H9 (cell line): Measurements from ENCODE around the gene SERPINB8. TPM values are rescaled to one million over a fixed set of nuclear protein-coding genes. Genes with fewer than 3 reads are reported as not detected.

Source experiments
- DNase-seq: peaks from one replicate; pipeline ENCODE4 v3.0.0-alpha.2; 2017
- H2AFZ ChIP-seq: one replicate; pipeline ENCODE4 v1.6.1; 2013; ENCODE audit warnings: mild to moderate bottlenecking, low read length, control low read depth, moderate library complexity
- H2AK5ac ChIP-seq: 2 replicates; pipeline ENCODE4 v1.6.1; 2013; ENCODE audit warnings: low read length, control low read depth, mixed read lengths; ENCODE audit not compliant: insufficient read length
- H2BK120ac ChIP-seq: one replicate; pipeline ENCODE4 v1.6.1; 2013; ENCODE audit warnings: low read depth, mild to moderate bottlenecking, low read length, control low read depth, inconsistent platforms; ENCODE audit not compliant: poor library complexity, severe bottlenecking
- H2BK12ac ChIP-seq: 2 replicates; pipeline ENCODE4 v1.6.1; 2013; ENCODE audit warnings: low read length, control low read depth, mixed read lengths, low read depth; ENCODE audit not compliant: insufficient read length
- H2BK15ac ChIP-seq: 2 replicates; pipeline ENCODE4 v1.6.1; 2013; ENCODE audit warnings: low read depth, low read length, control low read depth
- H2BK20ac ChIP-seq: one replicate; pipeline ENCODE4 v1.6.1; 2013; ENCODE audit warnings: low read depth, mild to moderate bottlenecking, low read length, control low read depth, inconsistent platforms; ENCODE audit not compliant: poor library complexity, severe bottlenecking
- H2BK5ac ChIP-seq: 2 replicates; pipeline ENCODE4 v1.6.1; 2013; ENCODE audit warnings: low read length, control low read depth, mixed read lengths; ENCODE audit not compliant: insufficient read length
- H3K14ac ChIP-seq: 2 replicates; pipeline ENCODE4 v1.6.1; 2013; ENCODE audit warnings: low read length, control low read depth; ENCODE audit not compliant: insufficient read depth
- H3K18ac ChIP-seq: 2 replicates; pipeline ENCODE4 v1.6.1; 2013; ENCODE audit warnings: low read depth, mild to moderate bottlenecking, mixed read lengths, low read length, control low read depth; ENCODE audit not compliant: insufficient read length
- H3K23ac ChIP-seq: 2 replicates; pipeline ENCODE4 v1.6.1; 2013; ENCODE audit warnings: low read length, control low read depth, mixed read lengths, low read depth; ENCODE audit not compliant: insufficient read length
- H3K23me2 ChIP-seq: 2 replicates; pipeline ENCODE4 v1.6.1; 2013; ENCODE audit warnings: low read depth, mild to moderate bottlenecking, mixed read lengths, low read length, control low read depth; ENCODE audit not compliant: insufficient read length, poor library complexity, severe bottlenecking
- H3K27ac ChIP-seq: 2 replicates; pipeline ENCODE4 v1.5.1; 2013; ENCODE audit warnings: low read length, control low read depth, mixed read lengths, low read depth; ENCODE audit not compliant: insufficient read length
- H3K27me3 ChIP-seq: 2 replicates; pipeline ENCODE4 v1.6.1; 2013; ENCODE audit warnings: low read length, control low read depth, inconsistent platforms; ENCODE audit not compliant: insufficient read depth
- H3K4ac ChIP-seq: 2 replicates; pipeline ENCODE4 v1.6.1; 2013; ENCODE audit warnings: low read depth, mild to moderate bottlenecking, control low read depth, inconsistent platforms, low read length, moderate library complexity
- H3K4me1 ChIP-seq: 2 replicates; pipeline ENCODE4 v1.6.1; 2013; ENCODE audit warnings: low read length, control low read depth, inconsistent platforms; ENCODE audit not compliant: insufficient read depth
- H3K4me2 ChIP-seq: 2 replicates; pipeline ENCODE4 v1.6.1; 2013; ENCODE audit warnings: low read length, control low read depth, mixed read lengths; ENCODE audit not compliant: insufficient read length, insufficient read depth
- H3K56ac ChIP-seq: 2 replicates; pipeline ENCODE4 v1.6.1; 2013; ENCODE audit warnings: low read depth, mild to moderate bottlenecking, mixed read lengths, low read length, control low read depth; ENCODE audit not compliant: insufficient read length
- H3K79me1 ChIP-seq: 2 replicates; pipeline ENCODE4 v1.6.1; 2013; ENCODE audit warnings: low read depth, mild to moderate bottlenecking, moderate library complexity, low read length, control low read depth, inconsistent platforms; ENCODE audit not compliant: insufficient read depth, poor library complexity, severe bottlenecking
- H3K79me2 ChIP-seq: 2 replicates; pipeline ENCODE4 v1.6.1; 2013; ENCODE audit warnings: low read length, control low read depth, inconsistent platforms; ENCODE audit not compliant: insufficient read depth
- H3K9ac ChIP-seq: 2 replicates; pipeline ENCODE4 v1.6.1; 2013; ENCODE audit warnings: low read length, control low read depth, mixed read lengths; ENCODE audit not compliant: insufficient read length; ENCODE audit errors: extremely low read depth
- H3K9me3 ChIP-seq: one replicate; pipeline ENCODE4 v1.6.1; 2013; ENCODE audit warnings: low read depth, low read length, inconsistent platforms; ENCODE audit not compliant: control insufficient read depth
- H3T11ph ChIP-seq: one replicate; pipeline ENCODE4 v1.6.1; 2013; ENCODE audit warnings: mild to moderate bottlenecking, low read length, control low read depth, inconsistent platforms
- H4K20me1 ChIP-seq: one replicate; pipeline ENCODE4 v1.6.1; 2013; ENCODE audit not compliant: control insufficient read depth, insufficient read length, insufficient read depth
- H4K5ac ChIP-seq: 2 replicates; pipeline ENCODE4 v1.6.1; 2013; ENCODE audit warnings: low read depth, mild to moderate bottlenecking, mixed read lengths, low read length, control low read depth; ENCODE audit not compliant: insufficient read length
- H4K8ac ChIP-seq: replicated peaks from 2 replicates; pipeline ENCODE4 v1.6.1; 2013; ENCODE audit warnings: low read length, control low read depth, mixed read lengths, low read depth; ENCODE audit not compliant: insufficient read length
- H4K91ac ChIP-seq: 2 replicates; pipeline ENCODE4 v1.6.1; 2013; ENCODE audit warnings: low read depth, mild to moderate bottlenecking, moderate library complexity, mixed read lengths, low read length, control low read depth; ENCODE audit not compliant: insufficient read length
- H3K27ac Mint-ChIP-seq, 3 experiments: 2 replicates in 2 of 3; 3 replicates in 1 of 3; pipeline ENCODE4 v1.8.0; 2020 to 2021; ENCODE audit warnings: mixed read lengths in 3 of 3, mild to moderate bottlenecking in 1 of 3, moderate library complexity in 1 of 3
- H3K27me3 Mint-ChIP-seq: 2 replicates; pipeline ENCODE4 v1.8.0; 2021; ENCODE audit warnings: low read depth, mild to moderate bottlenecking, moderate library complexity, mixed read lengths
- H3K36me3 Mint-ChIP-seq, 3 experiments: 2 replicates in 2 of 3; 3 replicates in 1 of 3; pipeline ENCODE4 v1.8.0; 2020 to 2021; ENCODE audit warnings: low read depth in 3 of 3, mixed read lengths in 3 of 3; ENCODE audit not compliant: insufficient read depth in 1 of 3
- H3K4me1 Mint-ChIP-seq, 2 experiments: 2 replicates each; pipeline ENCODE4 v1.8.0; 2020; ENCODE audit warnings: mixed read lengths in 2 of 2
- H3K4me3 Mint-ChIP-seq, 2 experiments: 2 replicates in 1 of 2; 3 replicates in 1 of 2; pipeline ENCODE4 v1.8.0; 2020 to 2021; ENCODE audit warnings: mild to moderate bottlenecking in 2 of 2, mixed read lengths in 2 of 2, moderate library complexity in 1 of 2
- H3K9me3 Mint-ChIP-seq, 2 experiments: 2 replicates in 1 of 2; 3 replicates in 1 of 2; pipeline ENCODE4 v1.8.0; 2020; ENCODE audit warnings: mild to moderate bottlenecking in 2 of 2, mixed read lengths in 2 of 2, moderate library complexity in 1 of 2
- WGBS: extraction: QIAGEN DNeasy Blood & Tissue Kit; methylation state at CpG from one replicate; pipeline ENCODE4 v1.1.7; 2013; ENCODE audit warnings: missing lambda C conversion rate, low lambda C conversion rate, mixed read lengths; ENCODE audit not compliant: insufficient read length; ENCODE audit errors: extremely low coverage; 5-methylcytosine and 5-hydroxymethylcytosine counted together
- total RNA-seq: library from RNA; stranded (reverse); gene quantifications from 2 replicates; pipeline ENCODE4 v1.2.1, GENCODE V29; 2021
- TF ChIP-seq, protein P1 (sequence below): fragments of 200-600 bp; sonication (generic); conservative IDR thresholded peaks from 3 replicates; pipeline ENCODE4 v1.8.0; 2021; ENCODE audit warnings: antibody characterized with exemption, mild to moderate bottlenecking

The SERPINB8 gene
- total RNA-seq, 1 experiment from 2014 or later: 2.1 TPM

DNA sequence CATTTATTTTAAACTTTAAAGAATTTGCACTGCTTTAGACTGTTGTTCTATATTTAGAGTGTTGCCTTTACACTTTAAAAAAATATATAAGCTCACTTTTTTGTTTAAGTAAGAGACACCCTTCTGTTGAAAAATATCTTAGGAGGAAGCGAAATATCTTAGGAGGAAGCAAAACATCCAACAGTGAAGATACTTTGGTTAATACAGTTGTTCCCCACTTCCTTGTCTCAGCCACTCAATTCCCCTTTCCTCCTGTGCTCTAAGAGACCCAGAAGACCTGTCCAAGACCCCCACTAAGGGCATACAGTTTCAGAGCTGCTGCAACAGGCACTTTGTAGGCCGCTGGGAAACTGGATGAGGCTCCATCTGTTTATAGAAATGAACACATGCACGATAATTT is 5.7 kb downstream of the SERPINB8 start:
- Histone ChIP-seq H3T11ph (no peak overlapping the region), H2BK15ac (no peak overlapping the region), H2AK5ac (no peak overlapping the region), H3K4me2 (no peak overlapping the region), H3K23me2 (peaks cover 7% of the 10 kb centered on the region), H3K79me1 (no peaks in the 10 kb centered on the region), H3K14ac (no peak overlapping the region), H4K8ac (no peak overlapping the region), H2BK12ac (no peak overlapping the region), H3K23ac (no peak overlapping the region), H2AFZ (no peak overlapping the region), H4K91ac (no peak overlapping the region), H2BK120ac (no peak overlapping the region), H3K4ac (no peak overlapping the region), H3K18ac (no peak overlapping the region), H3K27ac (no peak overlapping the region), H2BK5ac (no peak overlapping the region), H4K20me1 (no peaks in the 10 kb centered on the region), H2BK20ac (no peak overlapping the region), H3K56ac (no peak overlapping the region), H3K9ac (no peak overlapping the region), H3K4me1 (peaks cover 4% of the 10 kb centered on the region; the same call in 1 of the 2 replicates), H3K9me3 (no peaks in the 10 kb centered on the region), H3K27me3 (peaks cover 34% of the 10 kb centered on the region), H4K5ac (no peak overlapping the region), H3K79me2 (no peaks in the 10 kb centered on the region)
- TF ChIP-seq, protein P1, sequence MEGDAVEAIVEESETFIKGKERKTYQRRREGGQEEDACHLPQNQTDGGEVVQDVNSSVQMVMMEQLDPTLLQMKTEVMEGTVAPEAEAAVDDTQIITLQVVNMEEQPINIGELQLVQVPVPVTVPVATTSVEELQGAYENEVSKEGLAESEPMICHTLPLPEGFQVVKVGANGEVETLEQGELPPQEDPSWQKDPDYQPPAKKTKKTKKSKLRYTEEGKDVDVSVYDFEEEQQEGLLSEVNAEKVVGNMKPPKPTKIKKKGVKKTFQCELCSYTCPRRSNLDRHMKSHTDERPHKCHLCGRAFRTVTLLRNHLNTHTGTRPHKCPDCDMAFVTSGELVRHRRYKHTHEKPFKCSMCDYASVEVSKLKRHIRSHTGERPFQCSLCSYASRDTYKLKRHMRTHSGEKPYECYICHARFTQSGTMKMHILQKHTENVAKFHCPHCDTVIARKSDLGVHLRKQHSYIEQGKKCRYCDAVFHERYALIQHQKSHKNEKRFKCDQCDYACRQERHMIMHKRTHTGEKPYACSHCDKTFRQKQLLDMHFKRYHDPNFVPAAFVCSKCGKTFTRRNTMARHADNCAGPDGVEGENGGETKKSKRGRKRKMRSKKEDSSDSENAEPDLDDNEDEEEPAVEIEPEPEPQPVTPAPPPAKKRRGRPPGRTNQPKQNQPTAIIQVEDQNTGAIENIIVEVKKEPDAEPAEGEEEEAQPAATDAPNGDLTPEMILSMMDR: no peak
- Mint-ChIP-seq H3K36me3 (no peaks in the 10 kb centered on the region), H3K27ac (no peak overlapping the region), H3K27me3 (peaks cover 80% of the 10 kb centered on the region), H3K9me3 (no peaks in the 10 kb centered on the region), H3K4me1 (peaks cover 12 to 24% of the 10 kb centered on the region in 2 experiments), H3K4me3 (no peak overlapping the region)
- DNase-seq: no peak
- WGBS: no CpG with 5 or more reads among the region's 3 CpGs
